H9 (cell line): ENCODE data around the gene WNT7B. TPM values are rescaled to one million over a fixed set of nuclear protein-coding genes. Genes with fewer than 3 reads are reported as not detected.

ENCODE experiments used
- DNase-seq: peaks from one replicate; pipeline ENCODE4 v3.0.0-alpha.2; 2017
- H2AFZ ChIP-seq: one replicate; pipeline ENCODE4 v1.6.1; 2013; ENCODE audit warnings: mild to moderate bottlenecking, low read length, control low read depth, moderate library complexity
- H2AK5ac ChIP-seq: 2 replicates; pipeline ENCODE4 v1.6.1; 2013; ENCODE audit warnings: low read length, control low read depth, mixed read lengths; ENCODE audit not compliant: insufficient read length
- H2BK120ac ChIP-seq: one replicate; pipeline ENCODE4 v1.6.1; 2013; ENCODE audit warnings: low read depth, mild to moderate bottlenecking, low read length, control low read depth, inconsistent platforms; ENCODE audit not compliant: poor library complexity, severe bottlenecking
- H2BK12ac ChIP-seq: 2 replicates; pipeline ENCODE4 v1.6.1; 2013; ENCODE audit warnings: low read length, control low read depth, mixed read lengths, low read depth; ENCODE audit not compliant: insufficient read length
- H2BK15ac ChIP-seq: 2 replicates; pipeline ENCODE4 v1.6.1; 2013; ENCODE audit warnings: low read depth, low read length, control low read depth
- H2BK20ac ChIP-seq: one replicate; pipeline ENCODE4 v1.6.1; 2013; ENCODE audit warnings: low read depth, mild to moderate bottlenecking, low read length, control low read depth, inconsistent platforms; ENCODE audit not compliant: poor library complexity, severe bottlenecking
- H2BK5ac ChIP-seq: 2 replicates; pipeline ENCODE4 v1.6.1; 2013; ENCODE audit warnings: low read length, control low read depth, mixed read lengths; ENCODE audit not compliant: insufficient read length
- H3K14ac ChIP-seq: 2 replicates; pipeline ENCODE4 v1.6.1; 2013; ENCODE audit warnings: low read length, control low read depth; ENCODE audit not compliant: insufficient read depth
- H3K18ac ChIP-seq: 2 replicates; pipeline ENCODE4 v1.6.1; 2013; ENCODE audit warnings: low read depth, mild to moderate bottlenecking, mixed read lengths, low read length, control low read depth; ENCODE audit not compliant: insufficient read length
- H3K23ac ChIP-seq: 2 replicates; pipeline ENCODE4 v1.6.1; 2013; ENCODE audit warnings: low read length, control low read depth, mixed read lengths, low read depth; ENCODE audit not compliant: insufficient read length
- H3K23me2 ChIP-seq: 2 replicates; pipeline ENCODE4 v1.6.1; 2013; ENCODE audit warnings: low read depth, mild to moderate bottlenecking, mixed read lengths, low read length, control low read depth; ENCODE audit not compliant: insufficient read length, poor library complexity, severe bottlenecking
- H3K27ac ChIP-seq: 2 replicates; pipeline ENCODE4 v1.5.1; 2013; ENCODE audit warnings: low read length, control low read depth, mixed read lengths, low read depth; ENCODE audit not compliant: insufficient read length
- H3K27me3 ChIP-seq: 2 replicates; pipeline ENCODE4 v1.6.1; 2013; ENCODE audit warnings: low read length, control low read depth, inconsistent platforms; ENCODE audit not compliant: insufficient read depth
- H3K4ac ChIP-seq: 2 replicates; pipeline ENCODE4 v1.6.1; 2013; ENCODE audit warnings: low read depth, mild to moderate bottlenecking, control low read depth, inconsistent platforms, low read length, moderate library complexity
- H3K4me1 ChIP-seq: 2 replicates; pipeline ENCODE4 v1.6.1; 2013; ENCODE audit warnings: low read length, control low read depth, inconsistent platforms; ENCODE audit not compliant: insufficient read depth
- H3K4me2 ChIP-seq: 2 replicates; pipeline ENCODE4 v1.6.1; 2013; ENCODE audit warnings: low read length, control low read depth, mixed read lengths; ENCODE audit not compliant: insufficient read length, insufficient read depth
- H3K56ac ChIP-seq: 2 replicates; pipeline ENCODE4 v1.6.1; 2013; ENCODE audit warnings: low read depth, mild to moderate bottlenecking, mixed read lengths, low read length, control low read depth; ENCODE audit not compliant: insufficient read length
- H3K79me1 ChIP-seq: 2 replicates; pipeline ENCODE4 v1.6.1; 2013; ENCODE audit warnings: low read depth, mild to moderate bottlenecking, moderate library complexity, low read length, control low read depth, inconsistent platforms; ENCODE audit not compliant: insufficient read depth, poor library complexity, severe bottlenecking
- H3K79me2 ChIP-seq: 2 replicates; pipeline ENCODE4 v1.6.1; 2013; ENCODE audit warnings: low read length, control low read depth, inconsistent platforms; ENCODE audit not compliant: insufficient read depth
- H3K9ac ChIP-seq: 2 replicates; pipeline ENCODE4 v1.6.1; 2013; ENCODE audit warnings: low read length, control low read depth, mixed read lengths; ENCODE audit not compliant: insufficient read length; ENCODE audit errors: extremely low read depth
- H3K9me3 ChIP-seq: one replicate; pipeline ENCODE4 v1.6.1; 2013; ENCODE audit warnings: low read depth, low read length, inconsistent platforms; ENCODE audit not compliant: control insufficient read depth
- H3T11ph ChIP-seq: one replicate; pipeline ENCODE4 v1.6.1; 2013; ENCODE audit warnings: mild to moderate bottlenecking, low read length, control low read depth, inconsistent platforms
- H4K20me1 ChIP-seq: one replicate; pipeline ENCODE4 v1.6.1; 2013; ENCODE audit not compliant: control insufficient read depth, insufficient read length, insufficient read depth
- H4K5ac ChIP-seq: 2 replicates; pipeline ENCODE4 v1.6.1; 2013; ENCODE audit warnings: low read depth, mild to moderate bottlenecking, mixed read lengths, low read length, control low read depth; ENCODE audit not compliant: insufficient read length
- H4K8ac ChIP-seq: replicated peaks from 2 replicates; pipeline ENCODE4 v1.6.1; 2013; ENCODE audit warnings: low read length, control low read depth, mixed read lengths, low read depth; ENCODE audit not compliant: insufficient read length
- H4K91ac ChIP-seq: 2 replicates; pipeline ENCODE4 v1.6.1; 2013; ENCODE audit warnings: low read depth, mild to moderate bottlenecking, moderate library complexity, mixed read lengths, low read length, control low read depth; ENCODE audit not compliant: insufficient read length
- H3K27ac Mint-ChIP-seq, 3 experiments: 2 replicates in 2 of 3; 3 replicates in 1 of 3; pipeline ENCODE4 v1.8.0; 2020 to 2021; ENCODE audit warnings: mixed read lengths in 3 of 3, mild to moderate bottlenecking in 1 of 3, moderate library complexity in 1 of 3
- H3K27me3 Mint-ChIP-seq: 2 replicates; pipeline ENCODE4 v1.8.0; 2021; ENCODE audit warnings: low read depth, mild to moderate bottlenecking, moderate library complexity, mixed read lengths
- H3K36me3 Mint-ChIP-seq, 3 experiments: 2 replicates in 2 of 3; 3 replicates in 1 of 3; pipeline ENCODE4 v1.8.0; 2020 to 2021; ENCODE audit warnings: low read depth in 3 of 3, mixed read lengths in 3 of 3; ENCODE audit not compliant: insufficient read depth in 1 of 3
- H3K4me1 Mint-ChIP-seq, 2 experiments: 2 replicates each; pipeline ENCODE4 v1.8.0; 2020; ENCODE audit warnings: mixed read lengths in 2 of 2
- H3K4me3 Mint-ChIP-seq, 2 experiments: 2 replicates in 1 of 2; 3 replicates in 1 of 2; pipeline ENCODE4 v1.8.0; 2020 to 2021; ENCODE audit warnings: mild to moderate bottlenecking in 2 of 2, mixed read lengths in 2 of 2, moderate library complexity in 1 of 2
- H3K9me3 Mint-ChIP-seq, 2 experiments: 2 replicates in 1 of 2; 3 replicates in 1 of 2; pipeline ENCODE4 v1.8.0; 2020; ENCODE audit warnings: mild to moderate bottlenecking in 2 of 2, mixed read lengths in 2 of 2, moderate library complexity in 1 of 2
- WGBS: extraction: QIAGEN DNeasy Blood & Tissue Kit; methylation state at CpG from one replicate; pipeline ENCODE4 v1.1.7; 2013; ENCODE audit warnings: missing lambda C conversion rate, low lambda C conversion rate, mixed read lengths; ENCODE audit not compliant: insufficient read length; ENCODE audit errors: extremely low coverage; 5-methylcytosine and 5-hydroxymethylcytosine counted together
- total RNA-seq: library from RNA; stranded (reverse); gene quantifications from 2 replicates; pipeline ENCODE4 v1.2.1, GENCODE V29; 2021
- TF ChIP-seq, protein P1 (sequence below): fragments of 200-600 bp; sonication (generic); conservative IDR thresholded peaks from 3 replicates; pipeline ENCODE4 v1.8.0; 2021; ENCODE audit warnings: antibody characterized with exemption, mild to moderate bottlenecking

The WNT7B gene
- total RNA-seq, 1 experiment from 2014 or later, result 0.09 TPM

- no peak for DNase-seq
- Histone ChIP-seq H2BK5ac (no peak overlapping the region), H2BK20ac (no peak overlapping the region), H3K27me3 (no peaks in the 10 kb centered on the region), H3K23me2 (no peaks in the 10 kb centered on the region), H2BK12ac (no peak overlapping the region), H4K5ac (no peak overlapping the region), H3K4me1 (no peaks in the 10 kb centered on the region; the same call in 1 of the 2 replicates), H3K4me2 (no peak overlapping the region), H4K91ac (no peak overlapping the region), H3T11ph (no peak overlapping the region), H2AFZ (no peak overlapping the region), H2BK15ac (no peak overlapping the region), H3K79me2 (no peaks in the 10 kb centered on the region), H3K18ac (no peak overlapping the region), H3K14ac (peak overlapping the region; percentile 29; the same call in 1 of the 2 replicates), H4K8ac (no peak overlapping the region), H3K23ac (no peak overlapping the region), H3K27ac (no peak overlapping the region), H3K56ac (no peak overlapping the region), H3K79me1 (no peaks in the 10 kb centered on the region), H3K9me3 (no peaks in the 10 kb centered on the region), H2AK5ac (no peak overlapping the region), H3K4ac (no peak overlapping the region), H2BK120ac (no peak overlapping the region), H3K9ac (no peak overlapping the region), H4K20me1 (peaks cover 4% of the 10 kb centered on the region)
- no peaks in the 10 kb centered on the region for H3K36me3 Mint-ChIP-seq
- H3K27ac Mint-ChIP-seq, result no peak overlapping the region
- no CpG with 5 or more reads among the region's 6 CpGs for WGBS
- TF ChIP-seq, protein P1, sequence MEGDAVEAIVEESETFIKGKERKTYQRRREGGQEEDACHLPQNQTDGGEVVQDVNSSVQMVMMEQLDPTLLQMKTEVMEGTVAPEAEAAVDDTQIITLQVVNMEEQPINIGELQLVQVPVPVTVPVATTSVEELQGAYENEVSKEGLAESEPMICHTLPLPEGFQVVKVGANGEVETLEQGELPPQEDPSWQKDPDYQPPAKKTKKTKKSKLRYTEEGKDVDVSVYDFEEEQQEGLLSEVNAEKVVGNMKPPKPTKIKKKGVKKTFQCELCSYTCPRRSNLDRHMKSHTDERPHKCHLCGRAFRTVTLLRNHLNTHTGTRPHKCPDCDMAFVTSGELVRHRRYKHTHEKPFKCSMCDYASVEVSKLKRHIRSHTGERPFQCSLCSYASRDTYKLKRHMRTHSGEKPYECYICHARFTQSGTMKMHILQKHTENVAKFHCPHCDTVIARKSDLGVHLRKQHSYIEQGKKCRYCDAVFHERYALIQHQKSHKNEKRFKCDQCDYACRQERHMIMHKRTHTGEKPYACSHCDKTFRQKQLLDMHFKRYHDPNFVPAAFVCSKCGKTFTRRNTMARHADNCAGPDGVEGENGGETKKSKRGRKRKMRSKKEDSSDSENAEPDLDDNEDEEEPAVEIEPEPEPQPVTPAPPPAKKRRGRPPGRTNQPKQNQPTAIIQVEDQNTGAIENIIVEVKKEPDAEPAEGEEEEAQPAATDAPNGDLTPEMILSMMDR, result no peak
- peaks cover 10% of the 10 kb centered on the region for H3K27me3 Mint-ChIP-seq
- H3K9me3 Mint-ChIP-seq, result no peaks in the 10 kb centered on the region
- no peak overlapping the region for H3K4me3 Mint-ChIP-seq
- peaks cover 11 to 20% of the 10 kb centered on the region in 2 experiments for H3K4me1 Mint-ChIP-seq
These were observed 79.2 kb downstream of the WNT7B start for GRCh38 chr22:45897736-45898135.
